OCI-LY3 (cell line): ENCODE measurements around the gene SNX21.

Source experiments
- EZH2phosphoT487 ChIP-seq: fragments of 200-600 bp; shearing (Covaris generic); IDR thresholded peaks from 2 replicates; pipeline ENCODE4 v1.6.1; 2018; ENCODE audit warnings: antibody characterized with exemption, mixed run types, low read depth
- TF ChIP-seq, protein P1 (sequence below): fragments of 200-600, 300-600 bp; sonication (generic); IDR thresholded peaks from 2 replicates; pipeline ENCODE4 v1.5.1; 2014; ENCODE audit warnings: antibody characterized with exemption, low read length, low read depth

- TF ChIP-seq, protein P1, sequence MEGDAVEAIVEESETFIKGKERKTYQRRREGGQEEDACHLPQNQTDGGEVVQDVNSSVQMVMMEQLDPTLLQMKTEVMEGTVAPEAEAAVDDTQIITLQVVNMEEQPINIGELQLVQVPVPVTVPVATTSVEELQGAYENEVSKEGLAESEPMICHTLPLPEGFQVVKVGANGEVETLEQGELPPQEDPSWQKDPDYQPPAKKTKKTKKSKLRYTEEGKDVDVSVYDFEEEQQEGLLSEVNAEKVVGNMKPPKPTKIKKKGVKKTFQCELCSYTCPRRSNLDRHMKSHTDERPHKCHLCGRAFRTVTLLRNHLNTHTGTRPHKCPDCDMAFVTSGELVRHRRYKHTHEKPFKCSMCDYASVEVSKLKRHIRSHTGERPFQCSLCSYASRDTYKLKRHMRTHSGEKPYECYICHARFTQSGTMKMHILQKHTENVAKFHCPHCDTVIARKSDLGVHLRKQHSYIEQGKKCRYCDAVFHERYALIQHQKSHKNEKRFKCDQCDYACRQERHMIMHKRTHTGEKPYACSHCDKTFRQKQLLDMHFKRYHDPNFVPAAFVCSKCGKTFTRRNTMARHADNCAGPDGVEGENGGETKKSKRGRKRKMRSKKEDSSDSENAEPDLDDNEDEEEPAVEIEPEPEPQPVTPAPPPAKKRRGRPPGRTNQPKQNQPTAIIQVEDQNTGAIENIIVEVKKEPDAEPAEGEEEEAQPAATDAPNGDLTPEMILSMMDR = no peak
- no peak for TF ChIP-seq EZH2phosphoT487
Measured at GRCh38 chr20:45867136-45867818, 33.7 kb downstream of the SNX21 start.
